ENCODE results near the gene SH3PXD2B.
"Not testable (repeated sequence)": the region's sequence is repeated elsewhere in the genome, so short reads cannot be mapped to it uniquely, and the experiment has no call there.

SH3PXD2B gene

DNA sequence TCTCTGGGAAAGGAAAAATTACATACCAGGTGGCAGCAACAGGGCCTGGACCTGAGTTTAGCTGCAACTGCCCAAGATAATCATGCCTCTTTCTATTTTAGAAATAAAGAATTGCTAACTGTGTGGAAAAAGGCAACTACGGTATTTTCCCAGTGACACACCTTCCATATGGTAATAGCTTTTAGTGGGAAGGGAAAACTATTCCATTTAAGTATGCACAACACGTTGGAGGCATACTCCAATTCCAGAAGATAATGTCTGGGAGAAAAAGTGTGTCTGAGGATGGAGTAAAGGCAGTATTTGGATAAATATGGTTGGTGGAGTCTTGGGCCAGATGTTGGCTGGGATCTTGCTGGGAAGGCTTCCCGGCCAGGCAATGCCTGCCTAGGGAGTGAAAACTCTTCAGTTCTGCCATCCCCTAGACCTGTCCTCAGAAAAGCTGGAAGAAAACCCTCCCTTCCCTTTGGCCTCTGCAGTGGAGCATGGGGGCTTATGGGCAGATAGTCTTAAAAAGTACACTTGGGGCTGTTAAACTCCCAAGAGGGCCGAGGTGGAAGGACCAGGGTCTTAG is 40.6 kb downstream of the SH3PXD2B start:
- no peak for DNase-seq (ENCODE audit: low read depth)
- no peak overlapping the region for H3K4me3 ChIP-seq (ENCODE audit: low read depth, low read length)
- TF ChIP-seq, protein P1, sequence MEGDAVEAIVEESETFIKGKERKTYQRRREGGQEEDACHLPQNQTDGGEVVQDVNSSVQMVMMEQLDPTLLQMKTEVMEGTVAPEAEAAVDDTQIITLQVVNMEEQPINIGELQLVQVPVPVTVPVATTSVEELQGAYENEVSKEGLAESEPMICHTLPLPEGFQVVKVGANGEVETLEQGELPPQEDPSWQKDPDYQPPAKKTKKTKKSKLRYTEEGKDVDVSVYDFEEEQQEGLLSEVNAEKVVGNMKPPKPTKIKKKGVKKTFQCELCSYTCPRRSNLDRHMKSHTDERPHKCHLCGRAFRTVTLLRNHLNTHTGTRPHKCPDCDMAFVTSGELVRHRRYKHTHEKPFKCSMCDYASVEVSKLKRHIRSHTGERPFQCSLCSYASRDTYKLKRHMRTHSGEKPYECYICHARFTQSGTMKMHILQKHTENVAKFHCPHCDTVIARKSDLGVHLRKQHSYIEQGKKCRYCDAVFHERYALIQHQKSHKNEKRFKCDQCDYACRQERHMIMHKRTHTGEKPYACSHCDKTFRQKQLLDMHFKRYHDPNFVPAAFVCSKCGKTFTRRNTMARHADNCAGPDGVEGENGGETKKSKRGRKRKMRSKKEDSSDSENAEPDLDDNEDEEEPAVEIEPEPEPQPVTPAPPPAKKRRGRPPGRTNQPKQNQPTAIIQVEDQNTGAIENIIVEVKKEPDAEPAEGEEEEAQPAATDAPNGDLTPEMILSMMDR (conservative IDR thresholded peaks at IDR 0.05; ENCODE audit: low read depth, low read length): no peak

- DNase-seq (ENCODE audit: low read depth): peak; percentile 91
- no peak overlapping the region for H3K4me3 ChIP-seq (ENCODE audit: low read depth, low read length)
- TF ChIP-seq, protein P1 (conservative IDR thresholded peaks at IDR 0.05; ENCODE audit: low read depth, low read length): no peak
These were observed 41.5 kb downstream of the SH3PXD2B start for GRCh38 chr5:172412724-172413286.

DNA sequence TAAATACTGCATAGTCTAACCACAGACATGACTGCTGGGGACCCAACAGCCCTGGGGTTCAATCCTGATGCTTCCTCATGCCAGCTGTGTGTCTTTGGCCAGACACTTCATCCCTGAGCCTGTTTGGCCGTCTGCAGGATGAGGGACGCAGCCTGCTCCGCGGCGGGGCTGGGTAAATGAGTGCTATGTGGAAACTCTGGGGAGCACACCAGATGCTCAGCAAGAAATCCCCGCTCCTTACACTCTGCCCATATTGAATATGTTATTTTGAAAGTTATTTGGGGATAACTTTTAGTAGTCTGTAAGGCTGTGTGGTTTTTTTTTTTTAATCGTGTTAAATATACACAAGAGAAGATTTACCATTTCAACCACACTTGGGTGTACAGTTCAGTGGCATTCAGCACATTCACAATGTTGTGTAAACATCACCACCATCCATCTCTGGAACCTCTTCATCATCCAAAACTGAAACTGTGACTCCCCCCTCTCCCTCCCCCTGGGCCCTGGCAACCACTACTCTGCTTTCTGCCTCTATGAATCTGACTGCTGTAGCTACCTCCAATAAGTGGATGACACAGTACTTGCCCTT is 42.7 kb downstream of the SH3PXD2B start:
- no peak overlapping the region for H3K4me3 ChIP-seq (ENCODE audit: low read depth, low read length)
- TF ChIP-seq, protein P1 (conservative IDR thresholded peaks at IDR 0.05; ENCODE audit: low read depth, low read length): no peak
- DNase-seq (ENCODE audit: low read depth): no peak

- no peak overlapping the region for H3K4me3 ChIP-seq (ENCODE audit: low read depth, low read length)
- peak; percentile 67 for DNase-seq (ENCODE audit: low read depth)
- TF ChIP-seq, protein P1 (conservative IDR thresholded peaks at IDR 0.05; ENCODE audit: low read depth, low read length): no peak
These were observed 43.5 kb downstream of the SH3PXD2B start for GRCh38 chr5:172410662-172411483.

DNA sequence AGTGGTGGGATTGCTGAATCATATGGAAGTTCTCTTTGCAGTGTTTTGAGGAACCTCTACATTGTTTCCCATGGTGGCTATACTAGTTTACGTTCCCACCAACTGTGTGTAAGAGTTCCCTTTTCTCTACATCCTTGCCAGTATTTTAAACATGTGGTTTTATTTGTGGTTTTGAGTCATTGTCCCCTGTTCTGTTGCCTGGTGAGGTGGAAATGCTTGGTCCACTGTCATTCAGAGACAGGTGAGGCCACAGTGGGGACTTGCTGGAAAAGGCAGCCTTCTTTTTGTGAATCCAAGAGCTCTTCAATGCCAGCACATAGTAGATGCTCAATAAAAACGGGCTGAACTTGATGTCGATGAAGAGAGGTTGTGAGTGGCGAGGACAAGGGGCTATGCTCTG is 44.2 kb downstream of the SH3PXD2B start:
- TF ChIP-seq, protein P1 (conservative IDR thresholded peaks at IDR 0.05; ENCODE audit: low read depth, low read length): no peak
- peak; percentile 51 for DNase-seq (ENCODE audit: low read depth)
- no peak overlapping the region for H3K4me3 ChIP-seq (ENCODE audit: low read depth, low read length)

DNA sequence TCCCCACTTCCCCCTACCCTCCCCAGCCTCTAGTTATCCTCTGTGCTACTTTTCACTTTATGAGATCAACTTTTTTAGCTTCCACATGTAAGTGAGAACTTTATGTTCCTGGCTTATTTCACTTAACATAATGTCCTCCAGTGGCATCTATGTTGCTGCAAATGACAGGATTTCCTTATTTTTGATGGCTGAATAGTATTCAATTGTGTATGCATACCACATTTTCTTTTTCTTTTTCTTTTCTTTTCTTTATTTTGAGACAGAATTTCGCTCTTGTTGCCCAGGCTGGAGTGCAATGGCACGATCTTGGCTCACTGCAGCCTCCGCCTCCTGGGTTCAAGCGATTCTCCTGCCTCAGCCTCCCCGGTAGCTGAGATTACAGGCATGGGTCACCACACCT is 44.8 kb downstream of the SH3PXD2B start:
- not testable (repeated sequence) for DNase-seq (ENCODE audit: low read depth); H3K4me3 ChIP-seq (ENCODE audit: low read depth, low read length)

DNA sequence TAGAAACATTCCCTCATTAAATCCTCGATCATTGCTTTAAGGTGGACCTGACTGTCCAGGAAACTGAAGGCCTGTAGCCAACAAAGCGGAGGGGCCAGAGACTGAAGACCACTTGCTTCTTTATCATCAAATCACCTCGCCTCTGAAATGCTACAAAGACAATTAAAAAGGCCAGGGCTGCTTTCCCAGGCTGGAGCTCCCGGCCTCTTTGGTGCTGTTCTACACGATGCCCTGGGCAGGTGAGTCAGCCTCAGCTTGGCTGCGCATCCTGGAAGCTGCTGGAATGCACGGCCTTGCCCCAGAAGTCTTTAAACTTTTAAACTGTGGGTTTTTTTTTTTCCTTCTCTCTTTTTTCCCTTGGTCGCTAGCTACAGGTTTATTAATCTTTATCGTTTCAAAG is 46.5 kb downstream of the SH3PXD2B start:
- DNase-seq (ENCODE audit: low read depth): peak; percentile 52
- H3K4me3 ChIP-seq (ENCODE audit: low read depth, low read length): no peak overlapping the region
- TF ChIP-seq, protein P1 (conservative IDR thresholded peaks at IDR 0.05; ENCODE audit: low read depth, low read length): no peak
